Measurements from ENCODE around the gene TSC22D4.

TSC22D4 gene

DNA sequence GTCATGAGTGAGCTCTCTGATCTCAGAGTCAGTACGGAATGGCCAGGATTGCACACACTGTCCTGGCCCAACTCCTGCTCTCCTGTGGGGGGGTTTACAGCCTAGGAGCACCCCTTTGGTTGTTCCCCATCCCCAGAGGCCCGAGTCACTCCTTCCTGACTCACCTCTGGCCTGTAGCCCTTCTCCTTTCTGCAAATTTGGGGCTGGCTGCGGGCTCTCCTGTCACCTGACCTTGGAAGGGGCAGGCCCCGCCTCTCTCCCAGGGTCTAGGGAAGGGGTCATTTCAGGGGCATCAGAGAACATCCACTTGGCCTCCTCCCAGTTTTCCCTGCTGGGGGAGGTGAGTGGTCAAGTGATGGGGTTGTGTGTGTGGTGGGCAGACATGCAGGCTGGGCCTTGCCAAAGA, 6.5 kb upstream of the TSC22D4 start:
- H3K9ac ChIP-seq (ENCODE audit: insufficient read length, low read depth), result peak overlapping the region; percentile 62
- no peaks in the 10 kb centered on the region for H3K9me3 ChIP-seq (ENCODE audit: insufficient read depth, low read length)
- H3K36me3 ChIP-seq (ENCODE audit: insufficient read depth, insufficient read length, low read length), result no peaks in the 10 kb centered on the region
- no peak for DNase-seq (ENCODE audit: low read depth, low spot score)
- H3K27me3 ChIP-seq (ENCODE audit: insufficient read depth, insufficient read length), result no peaks in the 10 kb centered on the region
- TF ChIP-seq ZNF274 (IDR thresholded peaks at IDR 0.05; ENCODE audit: low read depth, low read length) (no peak), SUZ12 (IDR thresholded peaks at IDR 0.05; ENCODE audit: extremely low read depth, insufficient read depth, insufficient read length) (no peak), YY1 (IDR thresholded peaks at IDR 0.05; ENCODE audit: insufficient read depth, insufficient read length) (no peak)
- peaks cover 24% of the 10 kb centered on the region for H3K4me1 ChIP-seq (ENCODE audit: insufficient read depth, insufficient read length)
- no peak overlapping the region for H3K4me3 ChIP-seq (ENCODE audit: insufficient read length, low read depth)

DNA sequence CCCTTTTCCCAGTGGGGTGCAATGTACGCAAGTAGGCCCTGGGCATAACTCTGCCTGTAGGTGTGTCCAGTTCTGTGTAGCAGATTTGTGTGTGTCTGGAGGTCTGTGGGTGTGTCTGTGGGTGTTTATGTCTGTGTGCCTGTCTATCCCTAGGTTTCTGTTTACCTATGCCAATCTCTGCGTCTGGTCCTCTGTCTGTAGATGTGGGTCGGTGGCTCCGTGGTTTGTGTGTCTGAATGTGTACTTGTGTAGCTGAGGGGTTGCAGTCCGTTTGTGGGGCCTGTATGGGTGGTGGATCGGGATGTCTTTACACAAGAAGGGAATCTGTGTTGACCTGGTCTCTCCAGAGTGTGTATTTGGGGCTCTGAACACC, 5.6 kb upstream of the TSC22D4 start:
- Histone ChIP-seq H3K4me3 (ENCODE audit: insufficient read length, low read depth) (no peak overlapping the region), H3K27me3 (ENCODE audit: insufficient read depth, insufficient read length) (no peaks in the 10 kb centered on the region), H3K9me3 (ENCODE audit: insufficient read depth, low read length) (no peaks in the 10 kb centered on the region)

DNA sequence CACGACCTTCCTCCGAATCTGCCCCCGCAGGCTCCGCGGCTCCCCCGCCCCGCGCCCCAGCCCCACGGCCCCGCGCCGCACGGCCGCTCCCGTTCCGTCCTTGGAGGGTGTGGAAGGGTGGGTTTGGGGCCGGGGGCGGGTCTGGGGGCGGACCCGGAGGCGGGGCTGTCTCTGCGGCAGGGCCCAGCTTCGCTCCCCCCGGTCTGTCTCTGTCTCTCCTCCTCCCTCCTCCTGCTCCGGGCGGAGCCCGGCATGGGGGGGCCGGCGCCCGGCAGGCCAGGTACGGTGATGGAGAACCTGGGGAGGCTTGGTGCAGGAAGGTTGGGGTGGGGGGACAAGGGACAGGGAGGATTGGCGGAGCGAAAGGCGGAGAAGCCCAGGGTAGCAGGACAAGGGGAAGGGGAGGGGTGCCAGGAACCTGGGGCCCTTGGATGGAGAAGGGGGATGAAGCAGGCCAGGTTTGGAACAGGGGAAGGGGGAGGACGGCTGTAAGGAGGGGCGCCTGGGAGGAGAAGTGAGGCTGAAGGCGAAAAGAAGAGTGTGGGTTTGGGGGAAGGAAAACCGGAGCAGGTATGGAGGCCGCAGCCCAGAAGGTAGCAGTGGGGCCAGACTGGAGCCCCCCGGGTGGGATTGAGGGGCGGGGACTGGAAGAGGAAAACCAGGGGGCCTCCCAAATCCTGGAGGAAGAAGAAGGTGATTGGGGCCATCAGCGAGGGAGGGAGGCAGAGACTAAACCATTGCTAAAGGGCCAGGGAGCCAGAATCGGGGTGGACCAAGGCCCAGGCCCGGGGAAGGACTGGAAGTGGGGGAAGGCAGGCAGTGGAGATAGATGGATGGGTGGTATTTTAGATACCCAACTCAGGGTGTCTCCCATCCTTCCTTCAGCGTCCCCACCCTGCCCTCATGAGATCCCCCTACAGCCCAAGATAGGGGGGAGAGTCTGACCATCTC, 5.0 kb upstream of the TSC22D4 start, which contains the start of gene NYAP1:
Gene NYAP1 (plus strand): TSS at position 206 of the 951 bp plus-strand sequence. CDS start 1,385 bp downstream, outside the sequence.
- no peak for TF ChIP-seq YY1 (IDR thresholded peaks at IDR 0.05; ENCODE audit: insufficient read depth, insufficient read length)
- TF ChIP-seq ZNF274 (IDR thresholded peaks at IDR 0.05; ENCODE audit: low read depth, low read length), result no peak
- no peak for TF ChIP-seq SUZ12 (IDR thresholded peaks at IDR 0.05; ENCODE audit: extremely low read depth, insufficient read depth, insufficient read length)
- no peaks in the 10 kb centered on the region for H3K36me3 ChIP-seq (ENCODE audit: insufficient read depth, insufficient read length, low read length)
- H3K9ac ChIP-seq (ENCODE audit: insufficient read length, low read depth), result peak within 1 kb of the TSS; percentile 50
- no peaks in the 10 kb centered on the region for H3K9me3 ChIP-seq (ENCODE audit: insufficient read depth, low read length)
- H3K27me3 ChIP-seq (ENCODE audit: insufficient read depth, insufficient read length), result no peaks in the 10 kb centered on the region
- H3K4me1 ChIP-seq (ENCODE audit: insufficient read depth, insufficient read length), result peaks cover 15% of the 10 kb centered on the region
- H3K4me3 ChIP-seq (ENCODE audit: insufficient read length, low read depth), result peak within 1 kb of the TSS; percentile 45
- DNase-seq (ENCODE audit: low read depth, low spot score), result no peak

More for the DNA sequence above, 5.6 kb upstream of the TSC22D4 start:
- peaks cover 18% of the 10 kb centered on the region for H3K4me1 ChIP-seq (ENCODE audit: insufficient read depth, insufficient read length)
- no peaks in the 10 kb centered on the region for H3K36me3 ChIP-seq (ENCODE audit: insufficient read depth, insufficient read length, low read length)
- TF ChIP-seq SUZ12 (IDR thresholded peaks at IDR 0.05; ENCODE audit: extremely low read depth, insufficient read depth, insufficient read length) (no peak), ZNF274 (IDR thresholded peaks at IDR 0.05; ENCODE audit: low read depth, low read length) (no peak), YY1 (IDR thresholded peaks at IDR 0.05; ENCODE audit: insufficient read depth, insufficient read length) (no peak)
- H3K9ac ChIP-seq (ENCODE audit: insufficient read length, low read depth), result peak overlapping the region; percentile 45
- no peak for DNase-seq (ENCODE audit: low read depth, low spot score)

DNA sequence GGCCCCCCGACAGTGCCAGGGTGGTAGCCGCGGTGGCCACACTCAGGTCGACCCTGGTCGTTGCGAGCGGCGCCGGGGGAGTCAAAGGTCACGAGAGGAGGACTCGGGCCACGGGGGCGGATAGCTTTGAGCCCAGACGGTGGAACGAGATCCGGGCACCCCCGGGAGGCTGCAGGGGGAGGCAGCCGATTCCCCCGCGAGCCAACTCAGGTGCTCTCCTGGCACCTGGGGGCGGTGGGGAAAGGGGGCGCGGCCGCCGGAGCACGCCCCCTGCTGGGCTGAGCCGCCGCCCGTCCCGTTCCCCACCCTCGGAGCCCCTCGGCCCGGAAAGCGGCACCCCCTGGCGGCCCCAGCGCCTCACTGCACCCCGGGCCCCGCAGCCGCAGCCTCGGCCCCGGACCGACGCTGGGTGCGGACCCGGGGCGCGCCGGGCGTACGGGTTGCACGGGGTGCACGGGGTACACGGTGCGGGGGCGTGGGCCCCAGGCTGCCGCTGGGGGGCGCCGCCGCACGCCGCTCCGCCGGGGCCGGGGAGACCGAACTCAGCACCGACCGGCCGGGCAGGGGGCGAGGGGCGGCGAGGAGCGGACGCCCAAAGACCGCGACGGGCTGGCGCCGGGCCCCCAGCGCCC, 4.2 kb upstream of the TSC22D4 start:
- DNase-seq (ENCODE audit: low read depth, low spot score), result no peak

DNA sequence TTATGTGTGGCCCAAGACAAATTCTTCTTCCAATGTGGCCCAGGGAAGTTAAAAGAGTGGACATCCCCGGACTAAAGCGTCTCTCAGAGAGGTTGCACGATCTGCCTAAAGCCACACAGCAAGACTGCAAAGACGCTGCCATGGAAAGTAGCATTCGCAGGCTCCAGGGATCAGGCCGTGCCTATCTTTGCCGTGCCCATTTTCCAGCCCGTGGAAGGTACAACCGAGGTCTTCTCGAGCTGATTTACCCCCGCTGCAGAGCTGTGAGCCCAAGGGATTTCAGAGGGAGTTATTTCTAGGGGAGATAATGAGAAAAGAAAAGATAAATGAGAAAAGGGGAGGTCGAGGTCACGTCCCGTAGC, 3.7 kb upstream of the TSC22D4 start:
- Histone ChIP-seq H3K36me3 (ENCODE audit: insufficient read depth, insufficient read length, low read length) (no peaks in the 10 kb centered on the region), H3K27me3 (ENCODE audit: insufficient read depth, insufficient read length) (no peaks in the 10 kb centered on the region), H3K4me1 (ENCODE audit: insufficient read depth, insufficient read length) (peaks cover 14% of the 10 kb centered on the region), H3K4me3 (ENCODE audit: insufficient read length, low read depth) (peak overlapping the region; percentile 39), H3K9me3 (ENCODE audit: insufficient read depth, low read length) (no peaks in the 10 kb centered on the region), H3K9ac (ENCODE audit: insufficient read length, low read depth) (peak overlapping the region; percentile 50)
- no peak for DNase-seq (ENCODE audit: low read depth, low spot score)
- TF ChIP-seq SUZ12 (IDR thresholded peaks at IDR 0.05; ENCODE audit: extremely low read depth, insufficient read depth, insufficient read length) (no peak), ZNF274 (IDR thresholded peaks at IDR 0.05; ENCODE audit: low read depth, low read length) (no peak), YY1 (IDR thresholded peaks at IDR 0.05; ENCODE audit: insufficient read depth, insufficient read length) (no peak)

More for the DNA sequence above, 4.2 kb upstream of the TSC22D4 start:
- H3K4me3 ChIP-seq (ENCODE audit: insufficient read length, low read depth), result peak overlapping the region; percentile 39
- TF ChIP-seq SUZ12 (IDR thresholded peaks at IDR 0.05; ENCODE audit: extremely low read depth, insufficient read depth, insufficient read length) (no peak), ZNF274 (IDR thresholded peaks at IDR 0.05; ENCODE audit: low read depth, low read length) (no peak), YY1 (IDR thresholded peaks at IDR 0.05; ENCODE audit: insufficient read depth, insufficient read length) (no peak)
- H3K9me3 ChIP-seq (ENCODE audit: insufficient read depth, low read length), result no peaks in the 10 kb centered on the region
- H3K27me3 ChIP-seq (ENCODE audit: insufficient read depth, insufficient read length), result no peaks in the 10 kb centered on the region
- H3K9ac ChIP-seq (ENCODE audit: insufficient read length, low read depth), result peak overlapping the region; percentile 50
- H3K4me1 ChIP-seq (ENCODE audit: insufficient read depth, insufficient read length), result peaks cover 14% of the 10 kb centered on the region
- no peaks in the 10 kb centered on the region for H3K36me3 ChIP-seq (ENCODE audit: insufficient read depth, insufficient read length, low read length)

DNA sequence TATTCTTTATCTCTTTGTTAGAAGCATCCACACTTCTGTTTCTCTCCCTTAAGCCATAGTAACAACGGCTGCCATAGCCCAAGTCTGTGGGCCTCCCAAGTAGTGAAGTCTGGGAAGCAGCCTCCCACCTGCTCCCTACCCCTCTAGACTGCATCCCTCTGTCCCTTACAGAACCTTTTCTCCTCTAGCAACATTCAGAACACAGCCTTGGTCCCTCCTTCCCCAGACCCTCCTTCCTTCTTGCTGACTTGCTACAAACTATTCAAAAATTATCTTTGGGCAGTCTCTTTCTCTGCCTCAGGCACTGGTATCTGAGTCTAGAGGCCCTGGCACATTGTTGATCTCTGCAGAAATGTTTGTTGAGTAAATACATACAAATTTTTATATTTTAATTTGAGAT, 2.5 kb upstream of the TSC22D4 start:
- no peaks in the 10 kb centered on the region for H3K9me3 ChIP-seq (ENCODE audit: insufficient read depth, low read length)
- no peak overlapping the region for H3K9ac ChIP-seq (ENCODE audit: insufficient read length, low read depth)
- no peaks in the 10 kb centered on the region for H3K27me3 ChIP-seq (ENCODE audit: insufficient read depth, insufficient read length)
- H3K36me3 ChIP-seq (ENCODE audit: insufficient read depth, insufficient read length, low read length), result peaks cover 6% of the 10 kb centered on the region
- H3K4me3 ChIP-seq (ENCODE audit: insufficient read length, low read depth), result no peak overlapping the region
- peaks cover 14% of the 10 kb centered on the region for H3K4me1 ChIP-seq (ENCODE audit: insufficient read depth, insufficient read length)
- no peak for DNase-seq (ENCODE audit: low read depth, low spot score)
- TF ChIP-seq ZNF274 (IDR thresholded peaks at IDR 0.05; ENCODE audit: low read depth, low read length), result no peak
- no peak for TF ChIP-seq SUZ12 (IDR thresholded peaks at IDR 0.05; ENCODE audit: extremely low read depth, insufficient read depth, insufficient read length)
- TF ChIP-seq YY1 (IDR thresholded peaks at IDR 0.05; ENCODE audit: insufficient read depth, insufficient read length), result no peak

DNA sequence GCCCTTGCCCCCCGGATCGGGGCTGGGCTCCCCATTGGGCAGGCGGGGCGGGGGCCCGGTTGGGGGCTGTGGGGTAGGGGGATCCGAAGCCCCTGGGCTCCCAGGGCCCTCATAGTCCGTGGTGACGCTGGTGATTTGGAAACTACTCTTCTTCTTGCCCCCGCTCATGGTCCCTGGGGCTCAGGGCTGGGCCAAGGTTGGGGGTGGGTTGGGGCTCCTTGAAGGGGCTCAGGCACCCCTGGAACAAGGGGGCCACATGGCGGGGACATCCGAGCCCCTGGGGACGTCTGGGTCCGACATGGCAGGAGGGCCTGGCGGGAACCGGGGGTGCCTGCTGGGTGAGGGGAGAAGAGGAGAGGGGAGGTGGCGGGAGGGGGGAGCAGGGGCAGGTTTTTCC, 1.1 kb downstream of the TSC22D4 start:
- Histone ChIP-seq H3K9ac (ENCODE audit: insufficient read length, low read depth) (no peak overlapping the region), H3K36me3 (ENCODE audit: insufficient read depth, insufficient read length, low read length) (peaks cover 15% of the 10 kb centered on the region)
- no peak for DNase-seq (ENCODE audit: low read depth, low spot score)

More for the DNA sequence above, 1.1 kb downstream of the TSC22D4 start:
- H3K4me1 ChIP-seq (ENCODE audit: insufficient read depth, insufficient read length), result peaks cover 7% of the 10 kb centered on the region
- no peaks in the 10 kb centered on the region for H3K27me3 ChIP-seq (ENCODE audit: insufficient read depth, insufficient read length)
- TF ChIP-seq YY1 (IDR thresholded peaks at IDR 0.05; ENCODE audit: insufficient read depth, insufficient read length), result no peak
- no peak for TF ChIP-seq SUZ12 (IDR thresholded peaks at IDR 0.05; ENCODE audit: extremely low read depth, insufficient read depth, insufficient read length)
- peak overlapping the region; percentile 75 for H3K4me3 ChIP-seq (ENCODE audit: insufficient read length, low read depth)
- H3K9me3 ChIP-seq (ENCODE audit: insufficient read depth, low read length), result no peaks in the 10 kb centered on the region
